Ovary (tissue), 9 donors: ENCODE results near the gene PPFIA2. TPM values are rescaled to one million over a fixed set of nuclear protein-coding genes. Genes with fewer than 3 reads are reported as not detected.

Experiments used
- DNase-seq, 5 donors: peaks; one replicate each; pipeline ENCODE4 v3.0.0-alpha.2; 2019 to 2020
- H3K27ac ChIP-seq, 2 donors: fragments of 200-600 bp; one replicate each; pipeline versions ENCODE4 v1.5.1 to v1.8.0; 2019 to 2022
- H3K27me3 ChIP-seq: fragments of 200-600 bp; one replicate; pipeline ENCODE4 v1.8.0; 2022
- H3K36me3 ChIP-seq: fragments of 200-600 bp; sonication (generic); one replicate; pipeline ENCODE4 v1.5.1; 2019
- H3K4me1 ChIP-seq: one replicate; pipeline ENCODE4 v1.8.1; 2013; ENCODE audit warnings: mild to moderate bottlenecking, moderate library complexity; ENCODE audit not compliant: insufficient read depth
- H3K4me3 ChIP-seq: fragments of 200-600 bp; sonication (generic); one replicate; pipeline ENCODE4 v1.5.1; 2017
- H3K9me3 ChIP-seq, 2 donors: fragments of 200-600 bp in 1 of 2; sonication (generic) in 1 of 2; one replicate each; pipeline versions ENCODE4 v1.5.1 to v1.8.1; 2013 to 2019; ENCODE audit warnings: mild to moderate bottlenecking in 1 of 2, moderate library complexity in 1 of 2
- CTCF ChIP-seq, 3 donors: fragments of 450-650 bp in 2 of 3; fragments of 200-600 bp in 1 of 3; IDR thresholded peaks; one replicate each; pipeline versions ENCODE4 v1.5.1 to v1.8.0; 2016 to 2022; ENCODE audit warnings: antibody characterized with exemption in 3 of 3, mild to moderate bottlenecking in 1 of 3
- EP300 ChIP-seq: sonication (generic); formaldehyde crosslinking; IDR thresholded peaks from one replicate; pipeline ENCODE4 v1.6.1; 2017; ENCODE audit warnings: antibody characterized with exemption
- POLR2A ChIP-seq: fragments of 450-650 bp; IDR thresholded peaks from one replicate; pipeline ENCODE4 v1.6.1; 2017; ENCODE audit warnings: antibody characterized with exemption, mild to moderate bottlenecking, moderate library complexity
- WGBS, 3 donors: extraction: QIAGEN DNeasy Blood & Tissue Kit in 1 of 3; methylation state at CpG; one replicate each; pipeline versions ENCODE4 v1.1.5 to v1.1.7; 2013 to 2017; 5-methylcytosine and 5-hydroxymethylcytosine counted together
- intact Hi-C, 4 donors: fragments of 100-400 bp; cut with DNase I; formaldehyde crosslinking; loops; one replicate each; pipeline versions ENCODE4 v1.11.0 to v1.15.1; 2022 to 2023
- polyA plus RNA-seq, 2 donors: library from polyadenylated mRNA; stranded (reverse); fragments of 200-250 nt in 1 of 2; fragments of 350-450 nt in 1 of 2; fragmentation: Illumina TruSeq in 1 of 2; extraction: RNeasy Lipid Tissue Mini Kit (QIAGEN cat#74804) in 1 of 2; gene quantifications; one replicate each; pipeline ENCODE4 v1.2.3, GENCODE V29; 2013 to 2014
- total RNA-seq, 7 donors: library from RNA; depleted of rRNA in 2 of 7; stranded (reverse); fragments of >200 nt in 2 of 7; fragmentation: NEBNext Ultra II Directional in 3 of 7; extraction: Animal tissue kit (Norgen Biotek cat#: 25700) in 3 of 7; gene quantifications; one replicate each; pipeline versions ENCODE4 v1.1.0 to v1.2.4, GENCODE V29; 2016 to 2023
- donor health status: DM: no; HTN: no; CAD: no; lungs with moderate emphysema.
- donor health status: DM: no; HTN: no; CAD: no.
- donor health status: Bipolar disorder and iron deficiency.
- donor health status: DM: yes; HTN: yes; CAD: no.
- donor health status: DM: no; HTN: no; CAD: no.
- donor health status: DM: yes; HTN: yes; CAD: no.

The PPFIA2 gene
- total and polyA plus RNA-seq, 9 donors = 0.99 to 8.3 (median 3.4) TPM

- no peak for DNase-seq
- 47 to 55% (median 54%) methylated on average over 2 to 3 of the region's 3 CpGs for WGBS, 3 donors
- H3K9me3 ChIP-seq = no peaks in the 10 kb centered on the region
- no peak overlapping the region for H3K27ac ChIP-seq
- TF ChIP-seq POLR2A (no peak), EP300 (no peak), CTCF (IDR thresholded peaks at IDR 0.05) (no peak)
- no peak overlapping the region for H3K4me3 ChIP-seq
- no peaks in the 10 kb centered on the region for H3K4me1 ChIP-seq
- H3K27me3 ChIP-seq = no peaks in the 10 kb centered on the region
- intact Hi-C loops = no loop called here
- H3K36me3 ChIP-seq = no peaks in the 10 kb centered on the region
Measured at GRCh38 chr12:81417056-81417455, 342.1 kb downstream of the PPFIA2 start.

GRCh38 chr12:81416571-81416970 lies 342.6 kb downstream of the PPFIA2 start:
- no peak overlapping the region for H3K27ac ChIP-seq
- H3K36me3 ChIP-seq = no peaks in the 10 kb centered on the region
- WGBS, 3 donors = 51 to 62% (median 54%) methylated on average over 1 of the region's 1 CpG
- TF ChIP-seq POLR2A = no peak
- TF ChIP-seq CTCF (IDR thresholded peaks at IDR 0.05) = no peak
- no peak for TF ChIP-seq EP300
- no peak for DNase-seq
- H3K4me1 ChIP-seq = no peaks in the 10 kb centered on the region
- intact Hi-C loops = no loop called here
- no peak overlapping the region for H3K4me3 ChIP-seq
- no peaks in the 10 kb centered on the region for H3K9me3 ChIP-seq
- no peaks in the 10 kb centered on the region for H3K27me3 ChIP-seq

- H3K36me3 ChIP-seq = no peaks in the 10 kb centered on the region
- no peak overlapping the region for H3K4me3 ChIP-seq
- intact Hi-C loops = no loop called here
- no peak for DNase-seq
- no peaks in the 10 kb centered on the region for H3K4me1 ChIP-seq
- TF ChIP-seq CTCF (IDR thresholded peaks at IDR 0.05) (no peak), EP300 (no peak), POLR2A (no peak)
- no peaks in the 10 kb centered on the region for H3K9me3 ChIP-seq
- H3K27ac ChIP-seq = no peak overlapping the region
- no peaks in the 10 kb centered on the region for H3K27me3 ChIP-seq
Measured at GRCh38 chr12:81414441-81414840, 344.7 kb downstream of the PPFIA2 start.

GRCh38 chr12:81412940-81413339 lies 346.2 kb downstream of the PPFIA2 start:
- WGBS, 3 donors = 45 to 75% (median 67%) methylated on average over 1 of the region's 1 CpG
- intact Hi-C loops = no loop called here
- H3K36me3 ChIP-seq = no peaks in the 10 kb centered on the region

More at GRCh38 chr12:81412940-81413339, 346.2 kb downstream of the PPFIA2 start:
- no peak overlapping the region for H3K27ac ChIP-seq
- H3K4me3 ChIP-seq = no peak overlapping the region
- TF ChIP-seq CTCF (IDR thresholded peaks at IDR 0.05) (no peak), EP300 (no peak), POLR2A (no peak)
- H3K27me3 ChIP-seq = no peaks in the 10 kb centered on the region
- DNase-seq = no peak
- no peaks in the 10 kb centered on the region for H3K4me1 ChIP-seq
- H3K9me3 ChIP-seq = no peaks in the 10 kb centered on the region
